Activated T-helper 2 cell treated with anti-CD3 and anti-CD28 coated beads, Interferon-gamma antibody, Interleukin-2, Interleukin-4, amounts not matched to agents 10 μg/mL and 5 μg/mL and 100 μg/mL, durations not matched to agents 14 hours and 24 hours and 36 hours (primary cell): ENCODE results near the gene F10. TPM values are rescaled to one million over a fixed set of nuclear protein-coding genes. Genes with fewer than 3 reads are reported as not detected.
A peak's percentile ranks its signal among the peaks of the same experiment; 100 is the strongest.
"Not testable (repeated sequence)": the region's sequence is repeated elsewhere in the genome, so short reads cannot be mapped to it uniquely, and the experiment has no call there.

Source experiments
- DNase-seq: peaks from one replicate; pipeline ENCODE4 v3.0.0; 2021; ENCODE audit warnings: low spot score
- H3K27ac Mint-ChIP-seq: one replicate; pipeline ENCODE4 v1.8.0; 2021; ENCODE audit warnings: mixed read lengths
- H3K27me3 Mint-ChIP-seq: one replicate; pipeline ENCODE4 v1.8.0; 2021; ENCODE audit warnings: low read depth, mixed read lengths
- H3K36me3 Mint-ChIP-seq: one replicate; pipeline ENCODE4 v1.8.0; 2021; ENCODE audit warnings: low read depth, mixed read lengths
- H3K4me1 Mint-ChIP-seq: one replicate; pipeline ENCODE4 v1.8.0; 2021; ENCODE audit warnings: low read depth, mixed read lengths
- H3K4me3 Mint-ChIP-seq: one replicate; pipeline ENCODE4 v1.8.0; 2021; ENCODE audit warnings: low read depth, mild to moderate bottlenecking, moderate library complexity, mixed read lengths
- H3K9me3 Mint-ChIP-seq: one replicate; pipeline ENCODE4 v1.8.0; 2021; ENCODE audit warnings: mixed read lengths
- intact Hi-C: fragments of 100-400 bp; cut with micrococcal nuclease; formaldehyde crosslinking; loops from one replicate; pipeline ENCODE4 v1.15.1; 2023
- total RNA-seq: library from RNA; stranded (reverse); gene quantifications from 2 replicates; pipeline ENCODE4 v1.2.3, GENCODE V29; 2022

Gene F10
- total RNA-seq, 1 donor from 2014 or later: not detected

GRCh38 chr13:113155982-113156655 lies 33.5 kb downstream of the F10 start:
- intact Hi-C loops: loop anchor here (2.0 kb wide), 1 partner anchor 53 kb away; the partner anchor contains the start of genes CUL4A and PCID2
- Mint-ChIP-seq H3K4me1 (peaks cover 25% of the 10 kb centered on the region), H3K9me3 (peaks cover 18% of the 10 kb centered on the region), H3K36me3 (peaks cover 9% of the 10 kb centered on the region), H3K4me3 (no peak overlapping the region), H3K27me3 (peaks cover 28% of the 10 kb centered on the region), H3K27ac (no peak overlapping the region)
- DNase-seq: no peak

- intact Hi-C loops: no loop called here
- Mint-ChIP-seq H3K27me3 (peaks cover 17% of the 10 kb centered on the region), H3K4me1 (peaks cover 25% of the 10 kb centered on the region), H3K4me3 (no peak overlapping the region), H3K27ac (no peak overlapping the region), H3K9me3 (peaks cover 18% of the 10 kb centered on the region), H3K36me3 (peaks cover 9% of the 10 kb centered on the region)
- DNase-seq: no peak
These were observed 34.8 kb downstream of the F10 start for GRCh38 chr13:113157206-113157928.

GRCh38 chr13:113157929-113158747 lies 35.5 kb downstream of the F10 start, which contains the start of gene PROZ:
Gene PROZ, plus strand, starts transcription at chr13:113158648. Its CDS starts 13 bp downstream, at chr13:113158661.
- intact Hi-C loops: no loop called here
- no peak within 1 kb of the TSS for H3K4me3 Mint-ChIP-seq
- H3K9me3 Mint-ChIP-seq: peaks cover 18% of the 10 kb centered on the region
- peaks cover 6% of the 10 kb centered on the region for H3K36me3 Mint-ChIP-seq
- H3K27me3 Mint-ChIP-seq: peaks cover 11% of the 10 kb centered on the region
- peaks cover 19% of the 10 kb centered on the region for H3K4me1 Mint-ChIP-seq
- DNase-seq: no peak
- H3K27ac Mint-ChIP-seq: no peak within 1 kb of the TSS

GRCh38 chr13:113158946-113159345 lies 36.3 kb downstream of the F10 start:
- Mint-ChIP-seq H3K27ac (no peak overlapping the region), H3K9me3 (peaks cover 18% of the 10 kb centered on the region), H3K4me3 (no peak overlapping the region), H3K36me3 (peaks cover 6% of the 10 kb centered on the region), H3K4me1 (peaks cover 24% of the 10 kb centered on the region), H3K27me3 (peaks cover 11% of the 10 kb centered on the region)
- DNase-seq: no peak
- intact Hi-C loops: no loop called here

- intact Hi-C loops: no loop called here
These were observed 37.1 kb downstream of the F10 start for GRCh38 chr13:113159701-113160100.

GRCh38 chr13:113160983-113161382 lies 38.4 kb downstream of the F10 start:
- Mint-ChIP-seq H3K4me3 (peak overlapping the region; percentile 58), H3K27ac (peak overlapping the region; percentile 60), H3K4me1 (peaks cover 19% of the 10 kb centered on the region), H3K27me3 (peaks cover 4% of the 10 kb centered on the region), H3K36me3 (no peaks in the 10 kb centered on the region), H3K9me3 (peaks cover 4% of the 10 kb centered on the region)
- intact Hi-C loops: no loop called here
- no peak for DNase-seq

More at GRCh38 chr13:113159701-113160100, 37.1 kb downstream of the F10 start:
- Mint-ChIP-seq H3K4me3 (no peak overlapping the region), H3K9me3 (peaks cover 17% of the 10 kb centered on the region), H3K4me1 (peaks cover 22% of the 10 kb centered on the region), H3K36me3 (peaks cover 6% of the 10 kb centered on the region), H3K27ac (no peak overlapping the region), H3K27me3 (peaks cover 11% of the 10 kb centered on the region)
- no peak for DNase-seq

- Mint-ChIP-seq H3K27ac (peak overlapping the region; percentile 60), H3K36me3 (no peaks in the 10 kb centered on the region)
- DNase-seq: no peak
These were observed 38.8 kb downstream of the F10 start for GRCh38 chr13:113161433-113161832.

GRCh38 chr13:113161975-113162374 lies 39.4 kb downstream of the F10 start:
- H3K27me3 Mint-ChIP-seq, intact Hi-C loops, DNase-seq, H3K27ac Mint-ChIP-seq, H3K36me3 Mint-ChIP-seq, H3K4me3 Mint-ChIP-seq, H3K9me3 Mint-ChIP-seq: not testable (repeated sequence)
- peaks cover 19% of the 10 kb centered on the region for H3K4me1 Mint-ChIP-seq

More at GRCh38 chr13:113161433-113161832, 38.8 kb downstream of the F10 start:
- H3K9me3 Mint-ChIP-seq: peaks cover 4% of the 10 kb centered on the region
- intact Hi-C loops: no loop called here
- H3K4me3 Mint-ChIP-seq: peak overlapping the region; percentile 58
- H3K4me1 Mint-ChIP-seq: peaks cover 19% of the 10 kb centered on the region
- H3K27me3 Mint-ChIP-seq: peaks cover 4% of the 10 kb centered on the region

GRCh38 chr13:113162783-113163685 lies 40.4 kb downstream of the F10 start:
- Mint-ChIP-seq H3K4me1 (peaks cover 19% of the 10 kb centered on the region), H3K4me3 (no peak overlapping the region), H3K27me3 (no peaks in the 10 kb centered on the region), H3K9me3 (no peaks in the 10 kb centered on the region), H3K27ac (no peak overlapping the region), H3K36me3 (peaks cover 8% of the 10 kb centered on the region)
- intact Hi-C loops: no loop called here
- no peak for DNase-seq

- H3K9me3 Mint-ChIP-seq: no peaks in the 10 kb centered on the region
- intact Hi-C loops: no loop called here
- peaks cover 19% of the 10 kb centered on the region for H3K4me1 Mint-ChIP-seq
- H3K27me3 Mint-ChIP-seq: no peaks in the 10 kb centered on the region
- DNase-seq: no peak
- H3K27ac Mint-ChIP-seq: no peak overlapping the region
- peaks cover 20% of the 10 kb centered on the region for H3K36me3 Mint-ChIP-seq
- no peak overlapping the region for H3K4me3 Mint-ChIP-seq
These were observed 41.9 kb downstream of the F10 start for GRCh38 chr13:113164492-113164891.

- no peak overlapping the region for H3K4me3 Mint-ChIP-seq
- DNase-seq: no peak
- H3K27ac Mint-ChIP-seq: no peak overlapping the region
These were observed 43.7 kb downstream of the F10 start for GRCh38 chr13:113166266-113166665.

GRCh38 chr13:113166681-113167080 lies 44.1 kb downstream of the F10 start:
- intact Hi-C loops: no loop called here
- Mint-ChIP-seq H3K36me3 (peaks cover 35% of the 10 kb centered on the region), H3K27me3 (no peaks in the 10 kb centered on the region), H3K4me1 (peaks cover 8% of the 10 kb centered on the region), H3K9me3 (no peaks in the 10 kb centered on the region), H3K27ac (no peak overlapping the region), H3K4me3 (no peak overlapping the region)
- DNase-seq: no peak

More at GRCh38 chr13:113166266-113166665, 43.7 kb downstream of the F10 start:
- Mint-ChIP-seq H3K36me3 (peaks cover 31% of the 10 kb centered on the region), H3K9me3 (no peaks in the 10 kb centered on the region), H3K27me3 (no peaks in the 10 kb centered on the region), H3K4me1 (peaks cover 10% of the 10 kb centered on the region)
- intact Hi-C loops: no loop called here
